ENCODE measurements around the gene ZNF799.
"Not testable (repeated sequence)": the region's sequence is repeated elsewhere in the genome, so short reads cannot be mapped to it uniquely, and the experiment has no call there.

The ZNF799 gene

DNA sequence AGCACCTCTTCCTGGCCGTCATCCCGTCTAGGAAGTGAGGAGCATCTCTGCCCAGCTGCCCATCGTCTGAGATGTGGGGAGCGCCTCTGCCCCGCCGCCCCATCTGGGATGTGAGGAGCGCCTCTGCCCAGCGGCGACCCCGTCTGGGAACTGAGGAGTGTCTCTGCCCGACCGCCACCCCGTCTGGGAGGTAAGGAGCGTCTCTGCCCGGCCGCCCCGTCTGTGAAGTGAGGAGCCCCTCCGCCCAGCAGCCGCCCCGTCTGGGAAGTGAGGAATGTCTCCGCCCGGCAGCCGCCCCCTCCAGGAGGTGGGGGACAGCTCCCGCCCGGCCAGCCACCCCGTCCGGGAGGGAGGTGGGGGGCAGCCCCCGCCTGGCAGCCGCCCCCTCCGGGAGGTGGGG is 38.8 kb downstream of the ZNF799 start:
- not testable (repeated sequence) for DNase-seq (ENCODE audit: low spot score)

DNA sequence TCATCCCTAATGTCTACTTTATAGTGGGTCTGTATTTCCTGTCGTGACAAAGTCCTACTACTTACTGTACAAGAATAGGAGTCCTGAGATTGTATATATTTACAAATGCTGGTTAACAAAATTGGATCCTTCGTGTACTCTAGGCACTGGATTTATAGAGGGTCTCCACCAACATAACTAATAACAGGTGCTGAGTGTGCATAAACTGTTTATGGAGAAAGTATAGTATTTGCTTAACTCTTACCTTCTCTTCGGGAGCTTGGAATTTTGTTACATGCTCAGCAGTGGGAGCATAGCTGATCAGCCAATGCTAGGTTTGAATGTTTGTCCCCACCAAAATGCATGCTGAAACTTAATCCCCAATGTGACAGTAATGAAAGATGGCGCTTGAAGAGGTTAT is 47.7 kb downstream of the ZNF799 start:
- no peak for DNase-seq (ENCODE audit: low spot score)

DNA sequence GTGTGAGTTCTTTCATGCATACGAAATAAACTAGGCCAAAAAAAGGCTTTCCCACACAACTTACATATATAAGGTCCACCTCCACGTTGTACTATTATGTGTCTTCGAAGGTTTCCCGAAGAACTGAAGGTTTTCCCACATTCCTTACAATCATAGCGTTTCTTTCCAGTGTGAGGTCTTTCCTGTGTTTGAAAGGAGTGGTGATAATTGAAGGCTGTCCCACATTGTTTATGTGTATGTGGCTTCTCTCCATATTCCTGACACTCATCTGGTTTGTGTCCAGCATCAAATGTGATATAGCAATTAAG is 50.2 kb downstream of the ZNF799 start:
- DNase-seq (ENCODE audit: low spot score) = no peak

DNA sequence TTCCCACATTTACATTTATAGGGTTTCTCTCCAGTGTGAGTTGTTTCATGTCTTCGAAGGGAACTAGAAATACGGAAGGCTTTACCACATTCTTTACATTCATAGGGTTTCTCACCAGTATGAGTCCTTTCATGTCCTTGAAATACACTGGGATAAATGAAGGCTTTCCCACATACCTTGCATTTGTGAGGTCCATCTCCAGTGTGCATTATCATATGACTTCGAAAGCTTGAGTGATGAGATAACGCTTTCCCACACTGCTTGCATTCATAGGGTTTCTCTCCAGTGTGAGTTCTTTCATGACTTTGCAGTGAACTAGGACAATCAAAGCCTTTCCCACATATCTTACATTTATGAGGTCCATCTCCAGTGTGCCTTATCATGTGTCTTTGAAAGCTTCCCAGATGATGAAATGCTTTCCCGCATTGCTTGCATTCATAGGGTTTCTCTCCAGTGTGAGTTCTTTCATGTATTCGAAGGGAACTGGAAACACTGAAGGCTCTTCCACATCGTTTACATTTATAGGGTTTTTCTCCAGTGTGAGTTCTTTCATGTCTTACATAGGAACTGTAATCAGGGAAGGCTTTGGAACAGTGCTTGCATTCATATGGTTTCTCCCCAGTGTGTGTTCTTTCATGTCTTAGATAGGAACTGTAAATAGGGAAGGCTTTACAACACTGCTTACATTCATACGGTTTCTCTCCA is 50.7 kb downstream of the ZNF799 start:
- no peak for DNase-seq (ENCODE audit: low spot score)

DNA sequence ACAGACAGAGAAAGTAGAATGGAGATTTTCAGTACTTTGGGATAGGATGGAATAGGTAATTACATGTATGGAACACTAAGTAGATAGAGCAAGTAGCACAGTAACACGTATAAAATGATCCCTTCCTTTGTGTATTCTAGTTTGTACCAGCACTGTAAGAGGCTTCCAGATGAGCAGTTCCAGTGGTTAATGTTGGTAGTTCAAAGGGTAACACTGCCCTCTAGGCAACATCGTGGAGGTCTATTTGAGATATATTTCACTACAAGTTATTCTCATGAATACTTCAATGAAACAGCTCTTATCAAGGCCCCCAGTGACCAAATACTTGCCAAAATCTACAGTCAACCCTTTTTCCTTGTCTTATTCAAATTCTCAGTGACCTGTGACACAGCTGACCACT is 54.2 kb downstream of the ZNF799 start:
- no peak for DNase-seq (ENCODE audit: low spot score)

DNA sequence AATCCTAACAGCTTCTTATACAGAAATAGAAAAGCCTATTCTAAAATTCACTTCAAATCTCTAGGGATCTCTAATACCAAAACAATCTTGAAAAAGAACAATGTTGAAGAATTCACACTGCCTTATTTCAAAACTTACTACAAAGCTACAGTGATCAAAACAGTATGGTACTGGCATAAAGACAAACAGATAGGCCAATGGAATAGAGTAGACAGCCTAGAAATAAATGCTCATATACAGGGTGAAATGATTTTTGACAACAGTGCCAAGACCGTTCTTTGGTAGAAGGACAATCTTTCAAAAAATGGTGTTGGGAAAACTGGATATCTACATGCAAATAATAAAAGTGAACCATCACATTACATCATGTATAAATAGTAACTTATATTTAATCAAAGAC is 55.9 kb downstream of the ZNF799 start:
- no peak for DNase-seq (ENCODE audit: low spot score)

Measured in iPS-NIHi11 (cell line).